ENCODE data around the gene CNTFR.

DNA sequence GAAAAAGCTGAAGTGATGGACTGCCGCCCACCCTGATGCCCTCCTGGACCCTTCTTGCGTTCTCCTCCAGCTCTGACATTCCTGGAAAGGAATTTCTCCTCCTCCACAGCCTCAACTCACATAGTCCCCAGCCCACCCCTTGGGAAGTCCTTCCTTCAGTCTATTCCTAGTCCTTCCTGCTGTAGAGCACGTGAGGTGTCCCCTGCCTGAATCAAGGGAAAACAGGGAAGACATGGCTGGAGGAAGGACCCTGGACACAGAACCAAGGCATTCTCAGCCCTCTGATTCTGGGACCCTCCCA lies 35.6 kb upstream of the CNTFR start:
- TF ChIP-seq, protein P1, sequence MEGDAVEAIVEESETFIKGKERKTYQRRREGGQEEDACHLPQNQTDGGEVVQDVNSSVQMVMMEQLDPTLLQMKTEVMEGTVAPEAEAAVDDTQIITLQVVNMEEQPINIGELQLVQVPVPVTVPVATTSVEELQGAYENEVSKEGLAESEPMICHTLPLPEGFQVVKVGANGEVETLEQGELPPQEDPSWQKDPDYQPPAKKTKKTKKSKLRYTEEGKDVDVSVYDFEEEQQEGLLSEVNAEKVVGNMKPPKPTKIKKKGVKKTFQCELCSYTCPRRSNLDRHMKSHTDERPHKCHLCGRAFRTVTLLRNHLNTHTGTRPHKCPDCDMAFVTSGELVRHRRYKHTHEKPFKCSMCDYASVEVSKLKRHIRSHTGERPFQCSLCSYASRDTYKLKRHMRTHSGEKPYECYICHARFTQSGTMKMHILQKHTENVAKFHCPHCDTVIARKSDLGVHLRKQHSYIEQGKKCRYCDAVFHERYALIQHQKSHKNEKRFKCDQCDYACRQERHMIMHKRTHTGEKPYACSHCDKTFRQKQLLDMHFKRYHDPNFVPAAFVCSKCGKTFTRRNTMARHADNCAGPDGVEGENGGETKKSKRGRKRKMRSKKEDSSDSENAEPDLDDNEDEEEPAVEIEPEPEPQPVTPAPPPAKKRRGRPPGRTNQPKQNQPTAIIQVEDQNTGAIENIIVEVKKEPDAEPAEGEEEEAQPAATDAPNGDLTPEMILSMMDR (IDR thresholded peaks at IDR 0.05 in 8 of 11, conservative IDR thresholded peaks at IDR 0.05 in 3 of 11), result no peak
- TF ChIP-seq POLR2A (IDR thresholded peaks at IDR 0.05), result no peak
- no peak for TF ChIP-seq POLR2AphosphoS5 (IDR thresholded peaks at IDR 0.05)
